Ammon's horn (tissue), 1 donor: ENCODE results near the gene AHNAK2.
"Not testable (repeated sequence)": the region's sequence is repeated elsewhere in the genome, so short reads cannot be mapped to it uniquely, and the experiment has no call there.

Experiments used
- DNase-seq: peaks from one replicate; pipeline ENCODE4 v3.0.0-alpha.2; 2016; ENCODE audit warnings: low spot score

Gene AHNAK2

GRCh38 chr14:104898870-104899510 lies 79.2 kb downstream of the AHNAK2 start:
- no peak for DNase-seq

DNA sequence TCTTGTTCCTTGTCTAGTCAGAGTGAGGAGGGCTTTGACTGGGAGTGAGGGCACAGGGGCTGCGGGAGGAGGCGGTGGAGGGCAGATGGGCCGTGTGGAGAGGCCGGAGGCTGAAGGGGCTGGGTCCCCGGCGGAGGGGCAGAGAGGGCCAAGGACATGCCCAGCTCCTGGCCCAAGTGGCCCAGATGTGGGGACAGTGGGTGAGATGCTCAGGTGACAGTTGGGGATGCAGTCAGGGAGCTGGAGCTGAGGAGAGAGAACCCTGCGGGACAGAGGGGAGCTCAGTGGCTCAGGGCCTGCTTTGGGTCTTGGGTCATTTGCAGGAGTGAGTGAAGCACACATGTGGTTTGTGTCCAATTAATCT lies 80.0 kb downstream of the AHNAK2 start:
- DNase-seq = no peak

- peak; percentile 1 for DNase-seq
Measured at GRCh38 chr14:104897330-104898194, 80.6 kb downstream of the AHNAK2 start.

GRCh38 chr14:104895786-104896661 lies 82.2 kb downstream of the AHNAK2 start:
- DNase-seq = peak; percentile 3

- peak; percentile 1 for DNase-seq
Measured at GRCh38 chr14:104895207-104895785, 82.9 kb downstream of the AHNAK2 start.

- DNase-seq = peak; percentile 1
Measured at GRCh38 chr14:104894331-104895206, 83.6 kb downstream of the AHNAK2 start.

DNA sequence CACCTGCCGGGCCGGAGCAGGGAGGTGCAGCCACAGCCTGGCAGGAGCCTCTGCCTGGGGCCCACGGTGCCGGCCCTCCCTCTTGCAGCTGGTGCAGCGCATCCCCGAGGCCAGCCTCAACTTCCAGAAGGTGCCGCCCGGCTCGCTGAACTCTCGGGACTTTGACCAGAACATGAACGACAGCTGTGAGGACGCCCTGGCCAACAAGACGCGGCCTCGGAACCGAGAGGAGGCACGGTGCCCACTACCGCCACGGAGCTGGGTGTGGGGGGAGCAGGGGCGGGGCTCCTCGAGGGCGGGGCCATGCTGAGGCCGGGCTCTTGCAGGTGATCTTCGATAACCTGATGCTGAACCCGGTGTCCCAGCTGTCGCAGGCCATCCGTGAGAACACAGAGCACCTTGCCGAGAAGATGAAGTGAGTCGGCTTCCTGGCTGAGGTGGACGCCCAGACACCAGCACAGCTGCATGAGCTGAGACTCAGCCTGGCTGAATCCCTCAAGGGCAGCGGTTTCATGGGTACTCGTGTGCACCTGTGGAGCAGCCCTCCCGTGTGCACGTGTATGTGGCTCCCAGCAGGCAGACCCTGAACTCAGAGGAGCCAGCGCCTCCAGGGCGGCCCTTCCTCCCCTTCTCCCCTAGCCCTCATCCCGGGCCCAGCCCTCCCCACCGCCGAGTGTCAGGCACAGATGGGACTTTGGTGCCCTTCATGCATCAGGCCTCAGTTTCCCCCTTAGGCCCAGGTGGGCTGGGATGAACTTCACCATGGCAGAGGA lies 84.6 kb downstream of the AHNAK2 start:
- DNase-seq = peak; percentile 1

- DNase-seq = peak; percentile 1
Measured at GRCh38 chr14:104892531-104893434, 85.4 kb downstream of the AHNAK2 start.

DNA sequence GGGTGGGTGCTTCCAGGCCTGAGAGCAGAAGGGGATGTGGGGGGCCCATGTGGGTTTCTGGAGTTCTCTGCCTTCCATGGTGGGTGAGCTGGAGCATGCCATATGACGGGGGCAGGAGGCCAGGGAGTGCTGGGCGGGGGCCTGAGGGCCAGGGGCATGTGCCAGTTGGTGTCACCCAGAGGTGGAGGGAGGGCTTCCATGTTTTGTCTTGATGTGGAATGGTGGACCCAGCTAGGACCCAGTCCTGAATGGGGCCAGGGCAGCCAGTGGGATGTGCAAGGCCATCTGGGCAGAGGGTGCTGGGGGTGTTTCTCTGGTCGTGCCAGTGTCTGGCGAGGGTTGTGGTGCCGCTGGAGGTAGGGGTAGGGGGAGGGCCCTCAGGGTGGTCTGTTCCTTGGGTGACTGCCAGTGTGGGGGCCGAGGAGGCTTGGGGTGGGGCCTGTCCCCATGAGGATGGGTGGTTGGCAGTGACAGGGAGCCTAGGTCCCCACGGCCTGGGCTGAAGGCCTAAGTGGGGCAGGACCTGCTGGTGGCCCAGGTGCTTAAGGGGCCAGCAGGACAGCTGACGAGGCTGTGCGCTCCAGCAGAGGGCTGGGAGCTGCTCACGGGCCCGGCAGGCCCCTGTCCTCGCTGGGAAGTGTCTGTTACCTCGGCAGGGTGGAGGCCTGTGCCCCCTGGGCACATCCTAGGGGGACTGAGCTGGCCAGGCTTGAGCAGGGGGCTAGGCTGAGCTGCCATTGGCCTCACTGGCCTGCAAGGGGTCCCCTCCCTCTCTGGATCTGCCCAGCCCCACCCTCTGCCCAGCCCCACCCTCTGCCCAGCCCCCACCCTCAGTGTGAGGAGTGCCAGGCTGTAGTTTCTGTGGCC lies 86.3 kb downstream of the AHNAK2 start:
- peak; percentile 1 for DNase-seq

DNA sequence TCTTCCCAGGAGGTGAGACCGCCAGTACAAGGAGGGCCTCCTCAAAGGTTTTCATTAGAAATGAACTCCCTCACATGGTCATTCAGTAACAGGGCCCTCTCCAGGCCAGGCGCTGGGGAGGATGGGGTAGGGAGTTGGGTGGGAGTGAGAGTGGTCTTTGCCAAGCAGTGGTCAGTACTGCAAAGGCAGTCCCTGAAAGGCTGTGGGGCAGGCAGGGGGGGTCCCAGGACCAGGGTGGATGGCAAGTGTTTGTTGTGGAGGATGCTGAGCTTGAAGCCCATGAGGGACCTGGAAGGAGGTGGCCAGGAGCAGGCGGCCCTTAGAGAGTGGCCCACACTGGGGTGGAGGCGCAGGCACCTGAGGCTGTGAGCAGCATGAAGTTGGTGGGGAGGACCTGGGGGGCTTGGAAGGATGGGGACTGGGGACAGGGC lies 87.0 kb downstream of the AHNAK2 start:
- DNase-seq = no peak

GRCh38 chr14:104890292-104890691 lies 87.9 kb downstream of the AHNAK2 start:
- not testable (repeated sequence) for DNase-seq

DNA sequence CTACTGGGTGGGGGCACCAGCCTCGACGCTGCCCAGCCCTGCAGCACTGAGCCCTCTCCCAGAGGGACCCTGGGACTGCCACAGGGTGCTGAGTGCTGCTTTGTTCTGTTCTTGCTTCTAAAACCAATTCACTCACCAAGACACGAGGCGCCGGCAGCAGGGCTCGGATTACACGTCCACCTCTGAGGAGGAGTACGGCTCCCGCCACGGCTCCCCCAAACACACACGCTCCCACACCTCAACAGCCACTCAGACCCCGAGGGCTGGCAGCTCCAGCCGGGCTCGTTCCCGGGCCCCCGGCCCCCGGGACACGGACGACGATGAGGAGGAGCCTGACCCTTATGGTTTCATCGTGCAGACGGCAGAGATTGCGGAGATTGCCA lies 88.8 kb downstream of the AHNAK2 start:
- no peak for DNase-seq

DNA sequence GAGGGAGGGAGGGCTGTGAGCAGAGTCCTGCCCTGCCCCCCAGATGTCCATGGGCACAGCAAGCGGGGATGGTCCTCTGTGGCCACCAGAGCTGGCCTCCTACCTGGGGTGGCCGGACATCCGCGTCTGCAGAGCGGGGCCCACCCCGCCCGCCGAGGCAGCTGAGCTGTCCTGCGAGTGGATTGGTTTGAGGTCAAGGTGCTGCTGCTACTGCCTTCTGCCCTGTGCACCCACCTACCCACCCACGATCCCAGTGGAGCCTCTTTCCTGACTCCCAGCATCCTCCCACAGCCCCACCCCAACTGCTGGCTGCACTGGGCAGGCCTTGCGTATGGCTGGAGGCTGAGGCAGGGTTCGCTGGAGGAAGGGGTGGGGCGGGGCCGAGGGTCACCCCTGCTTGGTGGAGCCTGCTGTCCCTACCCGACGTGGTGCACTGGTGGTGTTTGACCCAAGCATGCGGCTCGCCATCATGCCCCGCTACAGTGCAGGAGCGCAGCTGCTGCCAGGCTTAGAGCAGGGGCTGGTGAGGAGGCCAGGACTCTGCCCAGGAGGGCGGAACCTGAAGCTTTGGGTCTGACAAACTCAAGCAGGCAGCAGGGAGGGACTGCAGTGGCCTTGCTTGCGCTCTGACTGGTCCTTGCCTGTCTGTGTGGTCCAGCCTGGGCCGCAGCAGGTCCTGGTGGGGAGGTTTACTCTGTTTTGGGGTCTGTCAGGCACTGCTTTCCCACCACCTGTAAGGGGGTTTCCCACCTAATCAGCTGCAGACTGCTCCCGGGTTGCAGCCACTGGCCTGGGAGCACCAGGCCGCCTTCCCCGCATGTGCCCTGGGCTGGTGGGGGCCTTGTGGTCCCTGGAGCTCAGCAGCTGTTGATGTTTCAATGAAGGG lies 89.4 kb downstream of the AHNAK2 start:
- DNase-seq = no peak

DNA sequence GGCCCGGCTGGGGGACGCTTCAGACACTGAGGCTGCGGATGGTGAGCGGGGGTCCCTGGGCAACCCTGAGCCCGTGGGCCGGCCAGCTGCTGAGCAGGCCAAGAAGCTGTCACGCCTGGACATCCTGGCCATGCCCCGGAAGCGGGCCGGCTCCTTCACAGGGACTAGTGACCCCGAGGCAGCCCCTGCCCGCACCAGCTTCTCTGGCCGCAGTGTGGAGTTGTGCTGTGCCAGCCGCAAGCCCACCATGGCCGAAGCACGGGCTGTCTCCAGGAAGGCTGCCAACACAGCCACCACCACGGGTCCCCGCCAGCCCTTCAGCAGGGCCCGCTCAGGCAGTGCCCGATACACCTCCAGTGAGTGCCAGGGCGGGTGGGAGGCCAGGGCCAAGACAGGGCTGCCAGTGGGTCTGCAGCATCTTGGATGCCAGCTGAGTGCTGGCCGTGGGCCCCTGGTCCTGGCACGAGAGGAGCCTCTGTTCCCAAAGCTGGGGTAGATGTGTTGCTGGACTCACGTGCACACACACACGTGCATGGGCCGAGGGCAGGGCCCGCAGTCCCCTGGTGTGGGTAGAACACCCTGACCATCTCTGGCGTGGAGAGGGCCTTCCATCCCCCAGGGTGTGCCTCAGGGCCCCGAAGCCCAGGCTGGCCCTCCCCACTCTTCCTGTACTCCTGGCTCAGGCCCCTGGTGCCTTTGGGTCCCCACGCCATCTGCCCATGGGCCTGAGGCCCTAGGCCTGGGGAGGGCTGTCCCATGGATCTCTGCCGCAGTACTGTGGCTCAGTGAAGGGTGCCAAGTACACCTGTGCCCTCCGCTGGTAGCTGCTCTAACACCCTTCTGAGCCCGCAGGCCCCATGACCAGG lies 90.3 kb downstream of the AHNAK2 start:
- no peak for DNase-seq
